Transverse colon (tissue), 4 donors: ENCODE data around the gene SDK2. TPM values are rescaled to one million over a fixed set of nuclear protein-coding genes. Genes with fewer than 3 reads are reported as not detected.

ENCODE experiments used
- DNase-seq: peaks from one replicate; pipeline ENCODE4 v3.0.0-alpha.2; 2019
- H3K27ac ChIP-seq, 4 donors: fragments of 200-600 bp; sonication (generic); 2 replicates each; pipeline ENCODE4 v1.5.1; 2016 to 2018; ENCODE audit warnings: inconsistent platforms in 4 of 4
- H3K27me3 ChIP-seq: fragments of 200-600 bp; sonication (generic); 2 replicates; pipeline ENCODE4 v1.5.1; 2017; ENCODE audit warnings: inconsistent platforms
- H3K36me3 ChIP-seq, 4 donors: fragments of 200-600 bp; sonication (generic); 2 replicates each; pipeline ENCODE4 v1.5.1; 2017 to 2019; ENCODE audit warnings: inconsistent platforms in 4 of 4
- H3K4me1 ChIP-seq, 4 donors: fragments of 200-600 bp; sonication (generic); 2 replicates each; pipeline ENCODE4 v1.5.1; 2017 to 2020; ENCODE audit warnings: inconsistent platforms in 4 of 4
- H3K4me3 ChIP-seq, 4 donors: fragments of 200-600 bp; sonication (generic); 1 replicate in 1 of 4; 2 replicates in 3 of 4; pipeline versions ENCODE4 v1.5.1 to v1.6.1; 2017 to 2019; ENCODE audit warnings: inconsistent platforms in 4 of 4
- H3K9me3 ChIP-seq, 2 donors: fragments of 200-600 bp; sonication (generic); 2 replicates each; pipeline ENCODE4 v1.5.1; 2017 to 2019; ENCODE audit warnings: inconsistent platforms in 2 of 2
- EP300 ChIP-seq: sonication (generic); formaldehyde crosslinking; IDR thresholded peaks from one replicate; pipeline ENCODE4 v1.6.1; 2017; ENCODE audit warnings: antibody characterized with exemption, low read depth
- POLR2A ChIP-seq: fragments of 450-650 bp; IDR thresholded peaks from one replicate; pipeline ENCODE4 v1.6.1; 2016; ENCODE audit warnings: antibody characterized with exemption, mild to moderate bottlenecking, moderate library complexity
- POLR2AphosphoS5 ChIP-seq, 3 donors: sonication (generic); formaldehyde crosslinking; IDR thresholded peaks; one replicate each; pipeline ENCODE4 v1.6.1; 2016; ENCODE audit warnings: antibody characterized with exemption in 3 of 3
- WGBS, 2 donors: methylation state at CpG; one replicate each; pipeline ENCODE4 v1.1.5; 2018; ENCODE audit warnings: low coverage in 1 of 2; 5-methylcytosine and 5-hydroxymethylcytosine counted together
- in situ Hi-C, 4 donors: fragments of 200-750 bp; cut with MboI; loops; one replicate each; pipeline versions ENCODE4 v1.15.0 to v1.15.1; 2017; ENCODE audit warnings: low sequenced_read_pairs in 3 of 4, low pct_ligation_motif_present in 1 of 4, low pct_unique_long_range_greater_than_20kb in 1 of 4
- intact Hi-C: fragments of 100-400 bp; cut with DNase I; formaldehyde crosslinking; loops from one replicate; pipeline ENCODE4 v1.15.1; 2023; ENCODE audit warnings: low total_unique reads
- total RNA-seq, 4 donors: library from RNA; depleted of rRNA; stranded (reverse); fragments of >200 nt; gene quantifications; one replicate each; pipeline ENCODE4 v1.1.0, GENCODE V29; 2016
- TF ChIP-seq, protein P1 (sequence below), 5 experiments: fragments of 200-600 bp in 3 of 5; fragments of 450-650 bp in 2 of 5; sonication (generic) in 3 of 5; IDR thresholded peaks; 1 replicate in 2 of 5; 2 replicates in 3 of 5; pipeline ENCODE4 v1.5.1; 2016 to 2017; ENCODE audit warnings: antibody characterized with exemption in 5 of 5, inconsistent platforms in 3 of 5, mild to moderate bottlenecking in 2 of 5, moderate library complexity in 1 of 5

The SDK2 gene
- total RNA-seq, 4 donors from 2014 or later: 2.6 to 9.8 (median 3.4) TPM

DNA sequence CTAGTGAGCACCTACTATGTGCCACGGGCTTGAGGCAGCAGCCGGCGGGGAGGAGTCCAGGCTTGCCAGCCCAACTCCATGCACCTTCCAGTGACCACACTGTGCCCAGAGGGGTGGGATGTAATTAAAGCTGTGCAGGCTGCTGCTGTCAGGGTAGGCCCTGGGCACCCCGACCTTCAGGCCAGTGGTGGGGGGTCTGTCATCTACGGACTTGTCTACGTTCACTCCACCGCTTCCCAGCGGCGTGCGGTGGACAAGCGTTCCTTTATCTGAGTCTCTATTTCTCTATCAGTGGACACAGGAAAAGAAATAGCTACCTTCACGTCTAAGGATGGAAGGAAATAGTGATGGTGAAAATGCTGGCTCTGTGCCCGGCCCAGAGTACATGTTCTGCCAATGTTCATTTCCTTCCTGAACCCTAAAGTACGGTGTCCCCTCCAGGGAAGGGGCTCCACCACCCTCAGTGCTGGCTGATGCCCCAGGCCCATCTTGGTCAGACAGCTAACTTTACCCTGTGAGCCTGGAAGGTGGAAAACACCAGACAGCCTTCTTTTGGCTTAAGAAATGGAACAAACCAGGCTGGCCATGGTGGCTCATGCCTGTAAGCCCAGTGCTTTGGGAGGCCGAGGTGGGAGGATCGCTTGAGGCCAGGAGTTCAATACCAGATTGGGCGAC is 135.2 kb downstream of the SDK2 start:
- no peaks in the 10 kb centered on the region for H3K9me3 ChIP-seq
- WGBS, 2 donors: 80 to 93% methylated on average over 5 to 17 of the region's 17 CpGs
- H3K27ac ChIP-seq: no peak overlapping the region
- no peak for DNase-seq
- in situ Hi-C loops: no loop called here
- no peaks in the 10 kb centered on the region for H3K36me3 ChIP-seq
- H3K4me3 ChIP-seq: no peak overlapping the region
- TF ChIP-seq POLR2AphosphoS5 (IDR thresholded peaks at IDR 0.05) (no peak), EP300 (no peak), POLR2A (no peak)
- TF ChIP-seq, protein P1, sequence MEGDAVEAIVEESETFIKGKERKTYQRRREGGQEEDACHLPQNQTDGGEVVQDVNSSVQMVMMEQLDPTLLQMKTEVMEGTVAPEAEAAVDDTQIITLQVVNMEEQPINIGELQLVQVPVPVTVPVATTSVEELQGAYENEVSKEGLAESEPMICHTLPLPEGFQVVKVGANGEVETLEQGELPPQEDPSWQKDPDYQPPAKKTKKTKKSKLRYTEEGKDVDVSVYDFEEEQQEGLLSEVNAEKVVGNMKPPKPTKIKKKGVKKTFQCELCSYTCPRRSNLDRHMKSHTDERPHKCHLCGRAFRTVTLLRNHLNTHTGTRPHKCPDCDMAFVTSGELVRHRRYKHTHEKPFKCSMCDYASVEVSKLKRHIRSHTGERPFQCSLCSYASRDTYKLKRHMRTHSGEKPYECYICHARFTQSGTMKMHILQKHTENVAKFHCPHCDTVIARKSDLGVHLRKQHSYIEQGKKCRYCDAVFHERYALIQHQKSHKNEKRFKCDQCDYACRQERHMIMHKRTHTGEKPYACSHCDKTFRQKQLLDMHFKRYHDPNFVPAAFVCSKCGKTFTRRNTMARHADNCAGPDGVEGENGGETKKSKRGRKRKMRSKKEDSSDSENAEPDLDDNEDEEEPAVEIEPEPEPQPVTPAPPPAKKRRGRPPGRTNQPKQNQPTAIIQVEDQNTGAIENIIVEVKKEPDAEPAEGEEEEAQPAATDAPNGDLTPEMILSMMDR (IDR thresholded peaks at IDR 0.05): no peak
- no peaks in the 10 kb centered on the region for H3K27me3 ChIP-seq
- no peaks in the 10 kb centered on the region for H3K4me1 ChIP-seq
- intact Hi-C loops: no loop called here

DNA sequence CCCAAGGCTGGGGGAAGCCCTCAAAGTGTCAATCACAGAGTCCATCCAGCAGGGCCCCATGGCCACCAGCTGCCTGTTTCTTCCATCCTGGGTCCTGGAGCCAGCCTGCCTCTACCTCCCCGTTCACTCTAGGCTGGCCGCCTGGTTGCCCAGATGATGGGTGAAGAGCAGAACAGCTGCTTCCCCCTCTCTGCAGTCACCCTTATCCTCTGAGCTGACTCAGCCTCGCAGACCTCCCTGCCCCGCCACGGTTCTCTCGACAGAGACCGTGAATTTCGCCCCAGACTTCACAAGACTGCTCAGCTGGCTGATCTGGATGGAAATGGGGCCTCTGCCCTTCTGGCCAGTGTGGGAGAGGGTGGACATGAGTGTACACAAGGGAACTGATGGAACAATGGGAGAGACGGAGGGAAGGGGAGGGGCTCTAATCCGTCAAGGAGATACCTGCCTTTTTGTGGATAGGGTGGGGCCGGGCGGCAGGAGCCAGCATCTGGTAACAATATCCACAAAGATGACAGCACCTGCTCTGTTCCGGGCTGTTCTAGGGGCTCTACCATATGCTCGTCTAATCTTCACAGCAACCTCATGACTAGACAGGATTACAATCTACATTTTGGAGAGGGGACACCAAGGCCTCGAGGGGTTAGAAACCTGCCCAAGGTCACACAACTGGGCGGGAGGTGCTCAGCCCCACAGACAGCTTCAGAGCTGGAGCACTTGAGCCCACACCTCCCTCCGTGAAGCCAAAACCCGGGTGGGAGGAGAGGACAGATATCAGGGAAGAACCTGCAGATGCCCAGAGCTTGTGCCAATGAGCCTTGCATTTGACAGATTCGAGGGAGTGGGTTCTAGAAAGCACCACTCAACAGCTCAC is 136.0 kb downstream of the SDK2 start:
- TF ChIP-seq POLR2AphosphoS5 (IDR thresholded peaks at IDR 0.05) (no peak), POLR2A (no peak), EP300 (no peak)
- TF ChIP-seq, protein P1 (IDR thresholded peaks at IDR 0.05): no peak
- no peak for DNase-seq
- intact Hi-C loops (no loop called here), in situ Hi-C loops (no loop called here)
- Histone ChIP-seq H3K4me3 (no peak overlapping the region), H3K27ac (no peak overlapping the region), H3K9me3 (no peaks in the 10 kb centered on the region), H3K36me3 (no peaks in the 10 kb centered on the region), H3K27me3 (no peaks in the 10 kb centered on the region), H3K4me1 (no peaks in the 10 kb centered on the region)
- 86 to 100% methylated on average over 1 to 18 of the region's 19 CpGs for WGBS, 2 donors

DNA sequence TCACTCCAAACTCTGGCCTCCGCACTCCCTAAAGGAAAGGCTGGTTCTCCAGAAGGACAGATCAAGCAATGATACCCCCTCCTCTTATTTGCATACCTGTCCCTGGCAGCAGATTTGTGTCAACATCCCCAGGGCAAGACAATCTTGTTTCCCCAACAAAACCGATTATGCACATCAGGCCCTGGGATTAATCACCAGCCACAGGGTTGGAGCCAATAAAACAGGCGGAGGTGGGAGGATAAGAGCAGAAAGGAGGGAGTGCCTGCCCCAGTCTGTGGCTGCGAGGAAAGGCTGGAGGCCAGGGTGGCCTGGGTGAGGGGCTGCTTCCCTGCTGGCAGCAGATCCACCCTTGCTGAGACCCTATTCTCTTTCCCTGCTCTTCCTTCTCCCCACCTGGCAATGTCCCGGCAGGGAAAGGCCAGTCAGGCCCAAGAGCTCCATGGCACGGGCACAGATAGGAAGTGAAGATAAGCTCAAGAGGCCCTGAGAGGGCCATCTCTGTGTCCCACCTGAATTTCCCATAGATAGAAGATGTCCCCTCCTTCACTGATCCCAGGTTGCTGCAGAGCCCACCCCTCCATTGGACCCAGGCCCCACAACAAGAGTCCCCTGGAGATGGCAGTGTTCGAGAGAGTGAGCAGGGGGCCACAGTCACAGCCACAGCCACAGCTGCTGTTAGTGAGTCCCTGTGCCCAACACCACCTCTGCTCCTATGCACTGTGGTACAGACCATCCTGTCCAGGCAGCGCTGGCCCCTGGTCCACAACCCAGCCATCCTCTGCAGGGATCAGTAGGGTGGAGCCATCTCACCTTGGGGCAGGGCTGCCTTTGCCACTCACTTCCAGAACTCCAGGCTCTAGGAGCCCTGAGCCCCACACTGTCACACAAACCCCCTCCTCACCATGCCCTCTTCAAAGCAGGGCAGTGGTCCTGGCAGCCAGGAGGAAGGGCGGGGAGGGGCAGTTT is 137.5 kb downstream of the SDK2 start:
- TF ChIP-seq POLR2A (no peak), POLR2AphosphoS5 (IDR thresholded peaks at IDR 0.05) (no peak), EP300 (no peak)
- TF ChIP-seq, protein P1 (IDR thresholded peaks at IDR 0.05): no peak
- no peak for DNase-seq
- 83% methylated on average over 9 of the region's 9 CpGs; no CpG with 5 or more reads in 1 of the 2 donors for WGBS, 2 donors
- intact Hi-C loops: no loop called here
- Histone ChIP-seq H3K9me3 (no peaks in the 10 kb centered on the region), H3K27ac (no peak overlapping the region), H3K4me3 (no peak overlapping the region), H3K36me3 (no peaks in the 10 kb centered on the region), H3K4me1 (no peaks in the 10 kb centered on the region), H3K27me3 (no peaks in the 10 kb centered on the region)
- in situ Hi-C loops: no loop called here
